HepG2 (cell line): ENCODE data around the gene C10orf53.

Source experiments
- ATF5 ChIP-seq: sonication (generic); formaldehyde crosslinking; IDR thresholded peaks from 2 replicates; pipeline ENCODE4 v1.4.0; 2020; ENCODE audit warnings: mild to moderate bottlenecking, low read depth, missing genetic modification reagents
- CTCF ChIP-seq: sonication (generic); formaldehyde crosslinking; IDR thresholded peaks from 2 replicates; pipeline ENCODE4 v1.5.0; 2020; ENCODE audit warnings: mild to moderate bottlenecking, missing genetic modification reagents, moderate library complexity
- GTF3A ChIP-seq: sonication (generic); formaldehyde crosslinking; conservative IDR thresholded peaks from 2 replicates; pipeline ENCODE4 v1.4.0; 2020; ENCODE audit warnings: mild to moderate bottlenecking, missing genetic modification reagents
- KLF9 ChIP-seq: IDR thresholded peaks from 2 replicates; pipeline ENCODE4 v1.6.1; 2016; ENCODE audit warnings: low read depth
- RELA ChIP-seq: sonication (generic); formaldehyde crosslinking; IDR thresholded peaks from 2 replicates; pipeline ENCODE4 v1.4.0; 2020; ENCODE audit warnings: missing genetic modification reagents
- SIN3A ChIP-seq: IDR thresholded peaks from 2 replicates; pipeline ENCODE4 v1.6.1; 2011; ENCODE audit warnings: low read depth, mild to moderate bottlenecking, control low read depth, low read length, borderline replicate concordance
- ZNF577 ChIP-seq: sonication (generic); formaldehyde crosslinking; IDR thresholded peaks from 2 replicates; pipeline ENCODE4 v1.4.0; 2020; ENCODE audit warnings: mild to moderate bottlenecking, low read depth, missing genetic modification reagents, borderline replicate concordance
- ZNF615 ChIP-seq: sonication (generic); formaldehyde crosslinking; IDR thresholded peaks from 2 replicates; pipeline ENCODE4 v1.5.0; 2020; ENCODE audit warnings: mild to moderate bottlenecking, missing genetic modification reagents, borderline replicate concordance

GRCh38 chr10:49734676-49735075 is 55.2 kb downstream of the C10orf53 start:
- TF ChIP-seq KLF9: no peak
- TF ChIP-seq ZNF615 (CRISPR knock-in tag): no peak
- no peak for TF ChIP-seq CTCF
- TF ChIP-seq ATF5 (CRISPR knock-in tag): no peak
- TF ChIP-seq RELA (CRISPR knock-in tag): no peak
- TF ChIP-seq SIN3A: no peak
- no peak for TF ChIP-seq GTF3A
- no peak for TF ChIP-seq ZNF577 (CRISPR knock-in tag)
